Measurements from ENCODE around the gene CRB3. TPM values are rescaled to one million over a fixed set of nuclear protein-coding genes. Genes with fewer than 3 reads are reported as not detected.

CRB3 gene
- total and polyA plus RNA-seq, 2 of the 4 experiments (the other 2 are of a cell fraction) = not detected

DNA sequence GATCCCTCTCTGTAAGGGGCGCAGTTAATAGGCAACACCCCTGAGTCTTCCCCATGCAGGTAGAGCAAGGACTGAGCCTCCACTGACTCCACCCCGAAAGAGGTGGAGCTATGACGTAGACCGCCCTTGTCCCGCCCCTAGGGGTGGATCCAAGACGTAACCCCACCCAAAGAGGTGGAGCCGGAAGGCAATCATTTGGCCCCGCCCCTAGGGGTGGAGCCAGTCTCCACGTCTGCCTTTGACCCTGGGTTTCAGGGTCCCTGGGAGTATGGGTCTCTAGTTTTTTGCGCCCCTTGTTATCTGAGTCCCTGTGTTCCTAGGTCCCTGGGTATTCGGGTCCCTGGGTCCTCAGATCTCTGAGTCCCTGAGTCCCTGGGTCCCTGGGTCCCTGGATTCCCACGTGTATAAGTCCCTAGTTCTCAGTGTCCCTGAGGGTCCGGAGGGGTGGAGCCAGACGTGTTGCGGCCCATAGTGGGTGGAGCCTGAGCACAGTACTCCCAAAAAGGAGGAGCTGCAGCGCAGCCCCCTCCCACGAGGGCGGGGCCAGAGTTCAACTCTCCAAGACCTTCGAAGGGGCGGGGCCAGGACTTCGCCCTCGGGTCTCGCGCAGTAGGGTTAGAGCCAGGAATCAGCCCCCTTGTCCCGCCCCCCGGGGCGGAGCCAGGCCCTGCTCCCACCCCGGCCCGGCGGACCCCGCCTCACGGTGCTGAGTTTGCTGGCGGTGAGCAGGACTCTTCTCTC is 12.3 kb downstream of the CRB3 start:
- BruUV-seq (replicated peaks) = no TSS peak
- peaks cover 3% of the 10 kb centered on the region; the same call in 1 of the 2 replicates for H3K9me3 ChIP-seq (ENCODE audit: control insufficient read depth, insufficient read depth, low read length)
- 9% methylated on average over 9 of the region's 33 CpGs; no CpG with 5 or more reads in 1 of the 2 experiments for WGBS, 2 experiments (ENCODE audit: extremely low coverage in 2 of 2, insufficient read length in 1 of 2)
- H4K91ac ChIP-seq (ENCODE audit: insufficient read depth, low read depth, low read length) = no peak overlapping the region
- H3K56ac ChIP-seq (ENCODE audit: extremely low read depth, insufficient read depth, low read length) = no peak overlapping the region
- H2AK9ac ChIP-seq (replicated peaks; ENCODE audit: low read depth, low read length, poor library complexity) = no peak overlapping the region
- no peaks in the 10 kb centered on the region for H3K79me1 ChIP-seq (ENCODE audit: low read depth in 1 of 2, low read length in 2 of 2)
- DNase-seq = peak; percentile 10
- dilution Hi-C loops (cut with HindIII; ENCODE audit: low sequenced_read_pairs, unreplicated experiment) (no loop called here), in situ Hi-C loops (cut with MboI; ENCODE audit: low sequenced_read_pairs) (no loop called here), intact Hi-C loops (cut with micrococcal nuclease) (no loop called here)
- H2BK120ac ChIP-seq (ENCODE audit: low read depth, low read length) = no peak overlapping the region
- H4K5ac ChIP-seq (ENCODE audit: low read depth, low read length) = no peak overlapping the region
- CTCF ChIA-PET = no interaction called here
- no peak for TF ChIP-seq FOS (IDR thresholded peaks at IDR 0.05; ENCODE audit: low read depth, low read length)
- no peak for TF ChIP-seq RCOR1 (IDR thresholded peaks at IDR 0.05; ENCODE audit: insufficient replicate concordance, low read length)
- no peak for TF ChIP-seq BHLHE40 (IDR thresholded peaks at IDR 0.05; ENCODE audit: low read depth, low read length)
- no peak for TF ChIP-seq RAD21 (IDR thresholded peaks at IDR 0.05; ENCODE audit: low read length)
- no peak for TF ChIP-seq MAFK (IDR thresholded peaks at IDR 0.05; ENCODE audit: low read depth, low read length)
- TF ChIP-seq RFX5 (IDR thresholded peaks at IDR 0.05; ENCODE audit: low read depth, low read length) = no peak
- no peak for TF ChIP-seq CTCF (conservative IDR thresholded peaks at IDR 0.05; ENCODE audit: low read depth, low read length)
- TF ChIP-seq CEBPB (IDR thresholded peaks at IDR 0.05; ENCODE audit: low read depth, low read length) = no peak
- TF ChIP-seq USF2 (IDR thresholded peaks at IDR 0.05; ENCODE audit: low read depth, low read length) = no peak
- TF ChIP-seq SMC3 (IDR thresholded peaks at IDR 0.05; ENCODE audit: low read depth, low read length) = no peak
- no peak for TF ChIP-seq CHD1 (IDR thresholded peaks at IDR 0.05; ENCODE audit: low read depth, low read length)
- TF ChIP-seq ELK1 (IDR thresholded peaks at IDR 0.05; ENCODE audit: borderline replicate concordance, low read depth, low read length) = no peak
- no peak for TF ChIP-seq NFE2L2 (IDR thresholded peaks at IDR 0.05; ENCODE audit: low read depth, low read length)
- no peak for TF ChIP-seq POLR2A (IDR thresholded peaks at IDR 0.05; ENCODE audit: low read depth, low read length)
- TF ChIP-seq MXI1 (IDR thresholded peaks at IDR 0.05; ENCODE audit: borderline replicate concordance, low read depth, low read length) = no peak
- TF ChIP-seq MAZ (IDR thresholded peaks at IDR 0.05; ENCODE audit: borderline replicate concordance, low read depth, low read length) = no peak
- peaks cover 12% of the 10 kb centered on the region for H3K27me3 ChIP-seq (ENCODE audit: control insufficient read depth, insufficient read depth, low read length)
- H3K27ac ChIP-seq (ENCODE audit: insufficient read depth, low read length) = no peak overlapping the region
- H3K36me3 ChIP-seq (ENCODE audit: control insufficient read depth, insufficient read depth, low read length) = no peaks in the 10 kb centered on the region
- H4K8ac ChIP-seq (ENCODE audit: low read depth in 2 of 2, low read length in 2 of 2) = no peak overlapping the region
- no peak overlapping the region for H2BK20ac ChIP-seq (ENCODE audit: low read depth, low read length)
- H2BK15ac ChIP-seq (ENCODE audit: low read depth, low read length) = no peak overlapping the region
- H2BK5ac ChIP-seq (ENCODE audit: low read depth, low read length, poor library complexity, severe bottlenecking) = no peak overlapping the region
- H4K20me1 ChIP-seq (ENCODE audit: insufficient read depth, low read length) = no peaks in the 10 kb centered on the region
- H2AK5ac ChIP-seq (ENCODE audit: low read depth, low read length) = no peak overlapping the region
- no peak overlapping the region for H3K9ac ChIP-seq (ENCODE audit: low read depth, low read length)
- no peak overlapping the region for H3K18ac ChIP-seq (ENCODE audit: low read depth, low read length)
- H3K14ac ChIP-seq (replicated peaks; ENCODE audit: low read depth, low read length) = no peak overlapping the region
- H3K4me3 ChIP-seq (ENCODE audit: insufficient read depth, low read depth, low read length) = 0 out of 2 replicates have a peak overlapping the region, but pooled peaks have one; percentile 24
- ATAC-seq (ENCODE audit: low read depth) = peak; percentile 87
- no peaks in the 10 kb centered on the region for H3K4me1 ChIP-seq (ENCODE audit: control insufficient read depth, insufficient read depth, low read length)
- H3K9me1 ChIP-seq (ENCODE audit: insufficient read depth, low read length) = no peaks in the 10 kb centered on the region
- peak overlapping the region; percentile 69 for H2AFZ ChIP-seq (replicated peaks; ENCODE audit: low read length, poor library complexity)
- POLR2A ChIA-PET (ENCODE audit: unreplicated experiment) = no interaction called here
- no peak overlapping the region for H3K4ac ChIP-seq (ENCODE audit: low read depth, low read length)
- no peak overlapping the region for H3K23ac ChIP-seq (ENCODE audit: low read depth, low read length)
- peak overlapping the region; percentile 50; the same call in 1 of the 2 replicates for H3K4me2 ChIP-seq (ENCODE audit: low read depth, low read length)
